ENCODE data around the gene MACF1.

- TF ChIP-seq POLR2A (IDR thresholded peaks at IDR 0.05) (no peak), CTCF (IDR thresholded peaks at IDR 0.05) (no peak)
Measured at GRCh38 chr1:39165049-39165448, 39.4 kb upstream of the MACF1 start.
